Suppressor macrophage treated with lipopolysaccharide for 4 hours (primary cell): Measurements from ENCODE around the gene FITM1.

Source experiments
- DNase-seq: peaks from one replicate; pipeline ENCODE4 v3.0.0-alpha.2; 2020

The FITM1 gene

DNA sequence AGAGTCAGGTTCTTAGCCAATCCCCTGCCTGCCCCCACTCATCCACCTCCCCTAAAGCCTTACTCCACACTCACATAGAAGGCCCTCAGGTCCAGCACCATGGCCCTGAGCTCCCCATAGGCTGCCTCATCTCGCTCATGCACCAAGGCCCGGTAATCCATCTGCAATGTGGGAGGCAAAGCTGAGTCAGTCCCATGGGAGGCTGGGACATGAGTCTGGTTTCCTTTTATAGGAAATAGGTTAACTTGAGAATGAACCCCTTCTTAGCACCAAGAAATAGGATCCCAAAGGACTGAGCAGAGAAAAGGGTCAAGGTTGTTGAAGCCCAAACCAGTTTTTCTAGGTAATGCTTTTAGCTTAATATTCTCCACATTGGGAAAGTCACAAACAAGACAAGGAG is 13.1 kb downstream of the FITM1 start:
- no peak for DNase-seq

GRCh38 chr14:24144451-24144850 is 14.0 kb downstream of the FITM1 start:
- DNase-seq, result no peak

- no peak for DNase-seq
These were observed 14.8 kb downstream of the FITM1 start for GRCh38 chr14:24145219-24145618.

- peak; percentile 82 for DNase-seq
These were observed 15.4 kb downstream of the FITM1 start for GRCh38 chr14:24145690-24146452.

DNA sequence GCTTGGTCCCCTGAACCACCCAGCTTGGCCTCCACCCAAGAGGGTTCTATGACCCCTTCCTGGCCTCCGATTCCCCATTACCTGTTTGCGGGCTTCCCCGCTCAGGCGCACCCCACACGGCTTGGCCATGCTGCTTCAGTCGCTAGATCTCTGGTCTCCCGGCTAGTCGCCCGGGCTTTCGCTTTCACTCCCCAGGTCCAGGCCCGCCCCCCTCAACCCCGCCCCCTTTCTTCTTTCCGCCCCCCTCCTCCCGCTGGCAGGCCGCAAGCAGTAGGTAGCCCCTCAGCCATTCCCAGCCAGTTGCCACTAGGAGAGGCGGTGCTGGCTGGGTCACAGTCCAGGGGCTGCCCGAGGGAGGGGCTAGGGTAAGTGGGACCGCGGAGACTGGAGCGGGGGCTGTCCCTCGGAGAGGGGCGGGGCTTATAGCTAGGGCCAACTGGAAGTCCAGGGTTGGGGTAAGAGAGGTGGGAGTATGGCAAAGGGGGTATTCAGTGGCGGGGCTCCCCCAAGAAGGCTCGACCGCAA is 16.1 kb downstream of the FITM1 start, which contains the start of gene PSME2:
PSME2 (minus strand) TSS at position 158 of the 525 bp plus-strand sequence; CDS start at position 129, 29 bp downstream.
- peak; percentile 99 for DNase-seq

- DNase-seq, result peak; percentile 99
These were observed 16.7 kb downstream of the FITM1 start, which contains the start of gene RNF31 for GRCh38 chr14:24146978-24147760. TSS of gene RNF31 (plus strand) at chr14:24147498. CDS start at chr14:24147699, 201 bp downstream.

GRCh38 chr14:24147761-24148428 is 17.4 kb downstream of the FITM1 start:
- DNase-seq, result no peak

GRCh38 chr14:24149302-24149969 is 19.0 kb downstream of the FITM1 start:
- no peak for DNase-seq

DNA sequence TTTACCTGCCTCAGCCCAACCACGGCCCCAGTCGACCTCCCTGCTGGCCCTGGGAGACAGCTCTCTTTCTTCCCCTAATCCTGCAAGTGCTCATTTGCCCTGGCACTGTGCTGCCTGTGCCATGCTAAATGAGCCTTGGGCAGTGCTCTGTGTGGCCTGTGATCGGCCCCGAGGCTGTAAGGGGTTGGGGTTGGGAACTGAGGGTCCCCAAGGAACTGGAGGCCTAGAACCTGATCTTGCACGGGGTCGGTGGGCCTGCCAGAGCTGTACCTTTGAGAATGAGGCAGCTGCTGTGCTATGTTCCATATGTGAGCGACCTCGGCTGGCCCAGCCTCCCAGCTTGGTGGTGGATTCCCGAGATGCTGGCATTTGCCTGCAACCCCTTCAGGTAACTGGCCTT is 19.6 kb downstream of the FITM1 start:
- no peak for DNase-seq

DNA sequence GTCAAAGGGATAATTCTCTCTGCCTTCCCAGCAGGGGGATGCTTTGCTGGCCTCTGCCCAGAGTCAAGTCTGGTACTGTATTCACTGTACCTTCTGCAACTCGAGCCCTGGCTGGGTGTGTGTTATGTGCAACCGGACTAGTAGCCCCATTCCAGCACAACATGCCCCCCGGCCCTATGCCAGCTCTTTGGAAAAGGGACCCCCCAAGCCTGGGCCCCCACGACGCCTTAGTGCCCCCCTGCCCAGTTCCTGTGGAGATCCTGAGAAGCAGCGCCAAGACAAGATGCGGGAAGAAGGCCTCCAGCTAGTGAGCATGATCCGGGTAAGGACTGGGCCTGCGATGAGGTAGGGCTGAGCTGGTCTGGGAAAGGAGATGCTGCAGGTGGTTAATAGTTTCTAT is 20.1 kb downstream of the FITM1 start:
- DNase-seq, result no peak

- no peak for DNase-seq
These were observed 20.5 kb downstream of the FITM1 start for GRCh38 chr14:24150993-24151392.

GRCh38 chr14:24151404-24152080 is 21.1 kb downstream of the FITM1 start:
- no peak for DNase-seq

DNA sequence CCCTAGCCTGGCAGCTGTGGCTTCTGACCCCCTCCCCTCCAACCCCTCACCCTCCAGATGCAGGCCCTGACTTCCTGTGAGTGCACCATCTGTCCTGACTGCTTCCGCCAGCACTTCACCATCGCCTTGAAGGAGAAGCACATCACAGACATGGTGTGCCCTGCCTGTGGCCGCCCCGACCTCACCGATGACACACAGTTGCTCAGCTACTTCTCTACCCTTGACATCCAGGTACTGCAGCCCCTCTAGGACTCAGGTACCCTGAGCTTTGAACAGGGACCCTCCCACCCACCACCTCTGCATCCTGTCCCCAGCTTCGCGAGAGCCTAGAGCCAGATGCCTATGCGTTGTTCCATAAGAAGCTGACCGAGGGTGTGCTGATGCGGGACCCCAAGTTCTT is 24.6 kb downstream of the FITM1 start:
- DNase-seq, result no peak

DNA sequence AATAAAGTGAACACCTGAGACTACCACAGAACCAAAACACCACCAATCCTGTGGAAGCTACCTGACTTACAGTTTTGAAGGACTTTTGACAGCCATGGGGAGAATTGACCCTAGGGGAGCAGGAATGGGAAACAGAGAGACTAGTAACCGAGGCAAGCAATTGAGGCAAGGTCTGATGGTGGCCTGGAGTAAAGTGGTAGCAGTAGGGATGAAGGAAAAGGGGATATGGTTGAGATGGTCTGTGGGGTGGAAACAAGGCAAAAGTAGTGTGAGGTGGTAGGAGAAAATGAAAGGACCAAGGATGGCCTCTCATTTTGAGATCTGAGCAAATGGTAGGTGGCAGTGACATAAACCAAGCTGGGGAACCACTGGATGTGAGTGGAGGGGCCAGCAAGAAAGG is 26.4 kb downstream of the FITM1 start:
- no peak for DNase-seq

DNA sequence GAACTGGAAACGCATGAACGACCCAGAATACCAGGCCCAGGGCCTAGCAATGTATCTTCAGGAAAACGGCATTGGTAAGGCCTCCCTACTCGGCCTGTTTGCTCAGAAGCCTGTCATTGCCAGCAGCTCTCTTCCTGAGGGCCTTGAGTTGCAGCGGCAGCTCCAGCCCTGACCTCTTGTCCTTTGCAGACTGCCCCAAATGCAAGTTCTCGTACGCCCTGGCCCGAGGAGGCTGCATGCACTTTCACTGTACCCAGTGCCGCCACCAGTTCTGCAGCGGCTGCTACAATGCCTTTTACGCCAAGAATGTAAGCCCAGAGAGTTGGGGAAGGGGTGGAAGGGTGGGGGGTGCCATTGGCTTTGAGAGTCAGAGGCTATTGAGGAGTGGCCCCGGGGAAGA is 26.9 kb downstream of the FITM1 start:
- DNase-seq, result no peak

GRCh38 chr14:24159777-24160498 is 29.5 kb downstream of the FITM1 start:
- no peak for DNase-seq

DNA sequence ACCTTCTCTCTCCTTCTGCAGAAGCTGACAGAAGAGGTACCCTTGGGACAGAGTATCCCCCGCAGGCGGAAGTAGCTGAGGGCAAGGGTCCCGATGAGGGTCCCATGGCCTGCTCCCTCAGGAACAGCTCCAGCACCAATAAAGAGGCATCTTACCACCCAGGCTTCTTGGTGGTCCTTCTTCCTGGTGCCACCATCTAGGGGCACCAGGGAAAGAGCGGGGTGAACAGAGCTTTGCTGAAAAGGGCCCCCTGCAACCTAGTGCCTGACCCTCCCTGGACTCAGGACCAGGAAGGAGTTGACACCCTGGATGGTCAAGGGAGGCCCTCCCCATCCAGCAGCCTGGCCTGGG is 30.0 kb downstream of the FITM1 start:
- DNase-seq, result no peak

DNA sequence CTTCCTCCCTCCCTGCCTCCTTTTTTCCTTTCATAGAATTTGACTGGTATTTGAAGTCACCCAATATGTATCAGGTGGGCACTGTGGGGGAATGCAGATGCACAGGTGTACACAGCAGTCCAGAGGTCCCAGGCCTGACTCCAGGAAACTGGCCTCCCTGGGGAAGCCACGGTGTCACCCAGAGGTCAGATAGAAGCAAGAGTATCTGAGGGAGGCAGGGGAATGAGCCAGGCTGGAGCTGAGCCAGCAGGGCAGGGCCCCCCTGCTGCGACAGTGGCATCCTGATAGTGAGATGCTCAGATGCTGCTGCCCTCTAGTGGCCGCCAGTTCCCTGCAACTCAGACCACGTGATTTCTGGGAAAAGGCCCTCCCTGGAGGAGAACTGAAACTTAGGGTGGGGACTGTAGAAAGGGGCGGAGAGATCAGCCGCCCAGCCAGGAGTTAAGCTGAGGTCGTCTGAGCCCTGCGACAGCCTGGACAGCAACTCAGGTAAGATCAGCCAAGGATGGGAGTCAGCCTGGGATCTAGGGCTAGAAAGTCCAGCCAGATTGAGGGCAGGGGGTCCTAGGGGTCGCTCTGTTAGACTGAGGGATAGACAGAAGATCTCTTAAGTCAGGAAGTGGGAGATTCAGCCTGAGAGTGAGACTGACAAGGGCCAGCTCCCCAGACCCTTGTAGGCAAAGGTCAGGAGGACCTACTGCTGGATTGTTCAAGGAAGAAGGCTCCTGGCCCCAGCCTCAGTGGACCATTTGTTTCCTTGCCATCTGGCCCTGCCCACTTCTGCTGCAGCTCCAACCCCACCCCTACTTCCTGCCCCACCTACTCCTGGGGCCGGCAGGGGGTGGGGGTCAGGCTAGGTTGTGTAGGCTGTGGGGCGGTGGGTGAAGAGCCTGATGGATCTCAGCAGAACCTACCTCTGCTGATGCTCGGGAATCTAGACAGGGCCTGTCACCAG is 30.7 kb downstream of the FITM1 start, which contains the start of gene IRF9:
IRF9 (plus strand) TSS at position 416 of the 955 bp plus-strand sequence. CDS start 880 bp downstream, outside the sequence.
- DNase-seq, result peak; percentile 97

DNA sequence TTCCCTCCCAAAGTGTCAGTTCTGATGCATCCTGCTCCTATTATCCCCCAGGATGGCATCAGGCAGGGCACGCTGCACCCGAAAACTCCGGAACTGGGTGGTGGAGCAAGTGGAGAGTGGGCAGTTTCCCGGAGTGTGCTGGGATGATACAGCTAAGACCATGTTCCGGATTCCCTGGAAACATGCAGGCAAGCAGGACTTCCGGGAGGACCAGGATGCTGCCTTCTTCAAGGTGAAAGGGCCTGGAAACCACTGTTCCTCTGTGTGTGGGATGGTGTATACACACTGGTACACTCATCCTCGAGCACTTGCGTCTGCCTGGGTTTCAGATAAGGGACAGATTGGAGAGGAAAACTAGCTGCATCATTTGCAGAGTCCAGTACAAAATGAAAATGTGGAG is 31.6 kb downstream of the FITM1 start:
- no peak for DNase-seq

GRCh38 chr14:24164518-24164991 is 34.1 kb downstream of the FITM1 start:
- no peak for DNase-seq
